ENCODE data around the gene MICAL3. TPM values are rescaled to one million over a fixed set of nuclear protein-coding genes. Genes with fewer than 3 reads are reported as not detected.

MICAL3 gene
- total RNA-seq, 1 donor from 2014 or later: 31.2 TPM

- intact Hi-C loops (cut with DNase I): no loop called here
- Histone ChIP-seq H3K4me1 (no peaks in the 10 kb centered on the region), H3K27ac (no peak overlapping the region), H3K4me3 (no peak overlapping the region), H3K36me3 (peaks cover 10% of the 10 kb centered on the region), H3K27me3 (no peaks in the 10 kb centered on the region), H3K9me3 (no peaks in the 10 kb centered on the region)
- no peak for TF ChIP-seq CTCF (IDR thresholded peaks at IDR 0.05)
- no peak for DNase-seq
- no peak for ATAC-seq
These were observed 201.1 kb downstream of the MICAL3 start for GRCh38 chr22:17823226-17823625.

- H3K9me3 ChIP-seq: no peaks in the 10 kb centered on the region
- TF ChIP-seq CTCF (IDR thresholded peaks at IDR 0.05): no peak
- no peak overlapping the region for H3K4me3 ChIP-seq
- no peaks in the 10 kb centered on the region for H3K4me1 ChIP-seq
- DNase-seq (no peak), ATAC-seq (no peak)
- peaks cover 10% of the 10 kb centered on the region for H3K36me3 ChIP-seq
- no peaks in the 10 kb centered on the region for H3K27me3 ChIP-seq
- intact Hi-C loops (cut with DNase I): no loop called here
- no peak overlapping the region for H3K27ac ChIP-seq
These were observed 202.3 kb downstream of the MICAL3 start for GRCh38 chr22:17822087-17822486.

DNA sequence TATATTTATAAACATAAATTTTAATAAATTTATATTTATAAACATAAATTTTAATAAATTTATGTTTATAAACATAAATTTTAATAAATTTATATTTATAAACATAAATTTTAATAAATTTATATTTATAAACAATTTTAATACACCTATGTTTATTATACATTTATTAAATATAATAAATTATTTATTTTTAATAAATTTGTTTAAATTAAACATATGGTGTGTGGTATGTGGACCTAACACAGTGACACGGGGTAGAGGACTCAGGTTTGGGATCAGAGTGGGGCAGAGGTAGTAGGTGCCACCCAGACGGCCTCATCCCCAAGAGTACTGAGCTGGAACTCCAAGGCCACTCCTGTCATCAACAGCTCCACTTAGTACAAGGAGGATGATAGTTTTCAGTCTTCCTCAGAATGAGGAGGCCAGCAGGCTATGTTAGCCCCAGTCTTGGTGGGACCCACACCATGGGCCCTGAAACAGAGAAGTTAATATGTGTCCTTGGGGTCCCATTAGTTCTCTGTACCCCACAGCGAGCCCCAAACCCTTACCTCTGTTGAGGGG lies 203.4 kb downstream of the MICAL3 start:
- no peak for TF ChIP-seq CTCF (IDR thresholded peaks at IDR 0.05)
- Histone ChIP-seq H3K27ac (no peak overlapping the region), H3K27me3 (no peaks in the 10 kb centered on the region), H3K4me1 (no peaks in the 10 kb centered on the region), H3K36me3 (peaks cover 21% of the 10 kb centered on the region), H3K9me3 (no peaks in the 10 kb centered on the region), H3K4me3 (no peak overlapping the region)
- ATAC-seq (no peak), DNase-seq (no peak)
- intact Hi-C loops (cut with DNase I): no loop called here

DNA sequence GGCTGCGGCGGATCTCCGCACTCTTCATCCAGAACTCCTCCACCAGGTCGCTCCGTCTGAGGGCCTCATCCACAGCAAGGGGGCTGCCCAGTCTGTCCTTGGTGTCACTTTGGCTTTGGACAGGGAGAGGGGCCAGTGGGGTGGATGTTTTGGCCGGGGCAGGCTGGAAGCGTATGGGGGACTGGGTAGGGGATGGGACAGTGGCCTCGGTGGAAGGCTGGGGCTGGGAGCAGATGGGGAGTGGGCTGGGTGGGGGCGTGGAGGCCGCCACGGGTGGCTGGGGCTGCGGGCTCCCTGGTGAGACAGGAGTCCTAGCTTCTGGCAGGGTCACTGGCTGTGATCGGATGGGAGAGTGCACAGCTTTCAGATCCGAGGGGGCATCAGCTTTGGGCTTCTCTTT lies 205.7 kb downstream of the MICAL3 start:
- Histone ChIP-seq H3K4me3 (no peak overlapping the region), H3K4me1 (no peaks in the 10 kb centered on the region), H3K27ac (no peak overlapping the region), H3K27me3 (no peaks in the 10 kb centered on the region), H3K36me3 (peaks cover 21% of the 10 kb centered on the region), H3K9me3 (no peaks in the 10 kb centered on the region)
- TF ChIP-seq CTCF (IDR thresholded peaks at IDR 0.05): no peak
- ATAC-seq (no peak), DNase-seq (no peak)
- intact Hi-C loops (cut with DNase I): no loop called here

GRCh38 chr22:17818180-17818579 lies 206.2 kb downstream of the MICAL3 start:
- no peaks in the 10 kb centered on the region for H3K9me3 ChIP-seq
- H3K36me3 ChIP-seq: peaks cover 21% of the 10 kb centered on the region
- DNase-seq: no peak

More at GRCh38 chr22:17818180-17818579, 206.2 kb downstream of the MICAL3 start:
- ATAC-seq: no peak
- H3K4me3 ChIP-seq: no peak overlapping the region
- TF ChIP-seq CTCF (IDR thresholded peaks at IDR 0.05): no peak
- intact Hi-C loops (cut with DNase I): no loop called here
- H3K27ac ChIP-seq: no peak overlapping the region
- no peaks in the 10 kb centered on the region for H3K4me1 ChIP-seq
- H3K27me3 ChIP-seq: no peaks in the 10 kb centered on the region

Measured in upper lobe of right lung (tissue), 1 donor.